Left hindlimb (tissue), 1 donor: ENCODE results near the gene NLRC3.

ENCODE experiments used
- DNase-seq: peaks from one replicate; pipeline ENCODE4 v3.0.0-alpha.2; 2018

Gene NLRC3

GRCh38 chr16:3578121-3578520, 918 bp upstream of the NLRC3 start:
- no peak for DNase-seq

GRCh38 chr16:3576211-3576610, 992 bp downstream of the NLRC3 start:
- no peak for DNase-seq

GRCh38 chr16:3575491-3575890, 1.7 kb downstream of the NLRC3 start:
- DNase-seq: no peak

- no peak for DNase-seq
These were observed 3.0 kb downstream of the NLRC3 start for GRCh38 chr16:3574195-3574594.

GRCh38 chr16:3573146-3573815, 3.9 kb downstream of the NLRC3 start:
- no peak for DNase-seq

- no peak for DNase-seq
These were observed 6.7 kb downstream of the NLRC3 start for GRCh38 chr16:3570420-3571062.

GRCh38 chr16:3569851-3570250, 7.4 kb downstream of the NLRC3 start:
- DNase-seq: no peak

GRCh38 chr16:3566990-3567389, 10.2 kb downstream of the NLRC3 start:
- DNase-seq: no peak

GRCh38 chr16:3564889-3565141, 12.4 kb downstream of the NLRC3 start:
- no peak for DNase-seq

- no peak for DNase-seq
These were observed 12.9 kb downstream of the NLRC3 start for GRCh38 chr16:3564130-3564888.

- DNase-seq: no peak
These were observed 14.2 kb downstream of the NLRC3 start for GRCh38 chr16:3562914-3563480.

- DNase-seq: no peak
These were observed 15.6 kb downstream of the NLRC3 start for GRCh38 chr16:3561626-3562025.

GRCh38 chr16:3554351-3554928, 22.8 kb downstream of the NLRC3 start:
- DNase-seq: no peak

GRCh38 chr16:3553138-3553923, 23.9 kb downstream of the NLRC3 start:
- no peak for DNase-seq

- no peak for DNase-seq
These were observed 26.1 kb downstream of the NLRC3 start for GRCh38 chr16:3550851-3551847.

- DNase-seq: no peak
These were observed 27.3 kb downstream of the NLRC3 start for GRCh38 chr16:3549906-3550305.

GRCh38 chr16:3548859-3549258, 28.3 kb downstream of the NLRC3 start:
- no peak for DNase-seq

- no peak for DNase-seq
These were observed 28.8 kb downstream of the NLRC3 start for GRCh38 chr16:3548445-3548844.

GRCh38 chr16:3546986-3547682, 30.1 kb downstream of the NLRC3 start:
- DNase-seq: no peak

GRCh38 chr16:3542601-3543373, 34.4 kb downstream of the NLRC3 start:
- no peak for DNase-seq
